ENCODE results near the gene DAGLA. TPM values are rescaled to one million over a fixed set of nuclear protein-coding genes. Genes with fewer than 3 reads are reported as not detected.

Gene DAGLA
- total RNA-seq, 1 experiment from 2014 or later: 4.5 TPM

- no peak overlapping the region for H3K27ac Mint-ChIP-seq
Measured at GRCh38 chr11:61697078-61697502, 16.9 kb downstream of the DAGLA start.

More at GRCh38 chr11:61697078-61697502, 16.9 kb downstream of the DAGLA start:
- no peaks in the 10 kb centered on the region for H3K79me2 ChIP-seq (ENCODE audit: insufficient read depth, low read length)
- no peak overlapping the region for H3K56ac ChIP-seq (ENCODE audit: insufficient read length, low read depth, low read length)
- H3K27me3 Mint-ChIP-seq (ENCODE audit: low read depth): peaks cover 4% of the 10 kb centered on the region
- no peak overlapping the region for H2BK15ac ChIP-seq (ENCODE audit: low read depth, low read length)
- H3K79me1 ChIP-seq (ENCODE audit: insufficient read depth, low read depth, low read length, poor library complexity, severe bottlenecking): no peaks in the 10 kb centered on the region
- no peak overlapping the region for H3K4ac ChIP-seq (ENCODE audit: low read depth, low read length)
- H3K14ac ChIP-seq (ENCODE audit: insufficient read depth, low read length): no peak overlapping the region
- H2BK20ac ChIP-seq (ENCODE audit: low read depth, low read length, poor library complexity, severe bottlenecking): no peak overlapping the region
- WGBS (ENCODE audit: extremely low coverage, insufficient read length, low lambda C conversion rate): no CpG with 5 or more reads among the region's 9 CpGs
- H3K4me1 ChIP-seq (ENCODE audit: insufficient read depth, low read length): peaks cover 5% of the 10 kb centered on the region; the same call in 1 of the 2 replicates
- no peaks in the 10 kb centered on the region for H3K27me3 ChIP-seq (ENCODE audit: insufficient read depth, low read length)
- no peaks in the 10 kb centered on the region for H3K36me3 Mint-ChIP-seq (ENCODE audit: insufficient read depth in 1 of 3, low read depth in 3 of 3)
- H4K91ac ChIP-seq (ENCODE audit: insufficient read length, low read depth, low read length): no peak overlapping the region
- no peak overlapping the region for H4K8ac ChIP-seq (replicated peaks; ENCODE audit: insufficient read length, low read depth, low read length)
- DNase-seq: no peak
- no peak overlapping the region for H2AFZ ChIP-seq (ENCODE audit: low read length)
- no peak overlapping the region for H3K4me3 Mint-ChIP-seq
- TF ChIP-seq CTCF (conservative IDR thresholded peaks at IDR 0.05): no peak
- H4K20me1 ChIP-seq (ENCODE audit: control insufficient read depth, insufficient read depth, insufficient read length): no peaks in the 10 kb centered on the region
- peaks cover 49 to 55% of the 10 kb centered on the region in 2 experiments for H3K4me1 Mint-ChIP-seq
- H3T11ph ChIP-seq (ENCODE audit: low read length): no peak overlapping the region
- no peak overlapping the region for H3K9ac ChIP-seq (ENCODE audit: extremely low read depth, insufficient read length, low read length)
- H2BK12ac ChIP-seq (ENCODE audit: insufficient read length, low read depth, low read length): no peak overlapping the region
- H3K18ac ChIP-seq (ENCODE audit: insufficient read length, low read depth, low read length): no peak overlapping the region
- H2BK120ac ChIP-seq (ENCODE audit: low read depth, low read length, poor library complexity, severe bottlenecking): no peak overlapping the region
- no peak overlapping the region for H2BK5ac ChIP-seq (ENCODE audit: insufficient read length, low read length)
- no peak overlapping the region for H3K27ac ChIP-seq (ENCODE audit: insufficient read length, low read depth, low read length)
- no peak overlapping the region for H3K23ac ChIP-seq (ENCODE audit: insufficient read length, low read depth, low read length)
- H3K23me2 ChIP-seq (ENCODE audit: insufficient read length, low read depth, low read length, poor library complexity, severe bottlenecking): no peaks in the 10 kb centered on the region
- H3K4me2 ChIP-seq (ENCODE audit: insufficient read depth, insufficient read length, low read length): no peak overlapping the region
- no peak overlapping the region for H2AK5ac ChIP-seq (ENCODE audit: insufficient read length, low read length)
- H4K5ac ChIP-seq (ENCODE audit: insufficient read length, low read depth, low read length): no peak overlapping the region
- H3K9me3 Mint-ChIP-seq: peaks cover 0 to 2% of the 10 kb centered on the region in 2 experiments; a peak in 2 of 5 replicates
- H3K9me3 ChIP-seq (ENCODE audit: control insufficient read depth, low read depth, low read length): no peaks in the 10 kb centered on the region

Data from H9 (cell line).